Measurements from ENCODE around the gene GPAT2.
"Not testable (repeated sequence)": the region's sequence is repeated elsewhere in the genome, so short reads cannot be mapped to it uniquely, and the experiment has no call there.

GRCh38 chr2:96061197-96061817, 26.6 kb upstream of the GPAT2 start:
- not testable (repeated sequence) for TF ChIP-seq CTCF (IDR thresholded peaks at IDR 0.05); REST (IDR thresholded peaks at IDR 0.05; ENCODE audit: insufficient read depth in 1 of 2, low read depth in 2 of 2, low read length in 1 of 2); POLR2AphosphoS5 (IDR thresholded peaks at IDR 0.05; ENCODE audit: low read depth, low read length)

Data from Panc1 (cell line).